ENCODE measurements around the gene LRP5. TPM values are rescaled to one million over a fixed set of nuclear protein-coding genes. Genes with fewer than 3 reads are reported as not detected.
A peak's percentile ranks its signal among the peaks of the same experiment; 100 is the strongest.

The LRP5 gene
- total RNA-seq, 2 donors from 2014 or later: 81.0 to 110 TPM

DNA sequence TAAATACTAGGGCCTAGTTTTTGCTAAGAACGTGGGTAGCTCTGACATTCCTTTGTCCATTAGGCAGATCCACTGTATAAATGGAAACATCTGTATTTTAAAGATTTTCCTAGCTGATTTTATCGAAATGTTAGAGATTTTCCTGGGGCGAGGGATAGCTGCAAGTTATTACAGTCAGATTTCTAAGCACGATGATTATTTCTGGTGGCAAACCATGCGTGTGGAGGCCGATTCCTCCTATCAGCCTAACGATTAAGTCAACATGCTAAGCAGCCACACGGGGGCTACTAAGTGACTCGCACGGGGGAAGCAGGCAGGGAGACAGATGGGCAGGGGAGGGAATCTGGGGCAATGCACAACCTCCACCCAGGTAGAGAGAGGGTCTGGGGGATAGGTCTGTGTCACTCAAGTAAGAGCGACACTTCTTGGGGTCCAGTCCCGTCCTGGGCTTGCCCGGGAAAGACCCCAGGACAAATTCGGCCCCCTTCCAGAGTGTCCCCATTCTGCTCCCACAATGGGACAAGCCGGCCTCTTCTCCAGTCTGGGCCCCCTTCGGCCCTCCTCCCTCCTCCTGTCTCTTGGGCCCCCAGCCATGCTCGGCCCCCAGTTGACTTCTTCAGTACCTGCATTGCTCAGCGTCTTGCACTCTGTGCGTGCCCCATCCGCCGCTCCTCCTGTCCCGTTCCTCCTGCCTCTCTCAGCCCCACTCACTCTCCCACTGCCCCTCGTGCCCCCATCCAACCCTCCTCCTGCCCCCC, 41.2 kb upstream of the LRP5 start:
- H3K9ac ChIP-seq (ENCODE audit: low read depth in 2 of 2, low read length in 2 of 2): peak overlapping the region; percentile 98 to 99
- H3K9me3 ChIP-seq: no peaks in the 10 kb centered on the region
- peak; percentile 62 for DNase-seq
- peak overlapping the region; percentile 97 for H3K27ac ChIP-seq
- H3K4me1 ChIP-seq: peaks cover 8% of the 10 kb centered on the region
- TF ChIP-seq, protein P1, sequence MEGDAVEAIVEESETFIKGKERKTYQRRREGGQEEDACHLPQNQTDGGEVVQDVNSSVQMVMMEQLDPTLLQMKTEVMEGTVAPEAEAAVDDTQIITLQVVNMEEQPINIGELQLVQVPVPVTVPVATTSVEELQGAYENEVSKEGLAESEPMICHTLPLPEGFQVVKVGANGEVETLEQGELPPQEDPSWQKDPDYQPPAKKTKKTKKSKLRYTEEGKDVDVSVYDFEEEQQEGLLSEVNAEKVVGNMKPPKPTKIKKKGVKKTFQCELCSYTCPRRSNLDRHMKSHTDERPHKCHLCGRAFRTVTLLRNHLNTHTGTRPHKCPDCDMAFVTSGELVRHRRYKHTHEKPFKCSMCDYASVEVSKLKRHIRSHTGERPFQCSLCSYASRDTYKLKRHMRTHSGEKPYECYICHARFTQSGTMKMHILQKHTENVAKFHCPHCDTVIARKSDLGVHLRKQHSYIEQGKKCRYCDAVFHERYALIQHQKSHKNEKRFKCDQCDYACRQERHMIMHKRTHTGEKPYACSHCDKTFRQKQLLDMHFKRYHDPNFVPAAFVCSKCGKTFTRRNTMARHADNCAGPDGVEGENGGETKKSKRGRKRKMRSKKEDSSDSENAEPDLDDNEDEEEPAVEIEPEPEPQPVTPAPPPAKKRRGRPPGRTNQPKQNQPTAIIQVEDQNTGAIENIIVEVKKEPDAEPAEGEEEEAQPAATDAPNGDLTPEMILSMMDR (IDR thresholded peaks at IDR 0.05): peak; percentile 19
- no peaks in the 10 kb centered on the region for H3K36me3 ChIP-seq
- intact Hi-C loops (cut with DNase I): no loop called here
- peak overlapping the region; percentile 75 for H3K4me3 ChIP-seq
- no peaks in the 10 kb centered on the region for H3K27me3 ChIP-seq

DNA sequence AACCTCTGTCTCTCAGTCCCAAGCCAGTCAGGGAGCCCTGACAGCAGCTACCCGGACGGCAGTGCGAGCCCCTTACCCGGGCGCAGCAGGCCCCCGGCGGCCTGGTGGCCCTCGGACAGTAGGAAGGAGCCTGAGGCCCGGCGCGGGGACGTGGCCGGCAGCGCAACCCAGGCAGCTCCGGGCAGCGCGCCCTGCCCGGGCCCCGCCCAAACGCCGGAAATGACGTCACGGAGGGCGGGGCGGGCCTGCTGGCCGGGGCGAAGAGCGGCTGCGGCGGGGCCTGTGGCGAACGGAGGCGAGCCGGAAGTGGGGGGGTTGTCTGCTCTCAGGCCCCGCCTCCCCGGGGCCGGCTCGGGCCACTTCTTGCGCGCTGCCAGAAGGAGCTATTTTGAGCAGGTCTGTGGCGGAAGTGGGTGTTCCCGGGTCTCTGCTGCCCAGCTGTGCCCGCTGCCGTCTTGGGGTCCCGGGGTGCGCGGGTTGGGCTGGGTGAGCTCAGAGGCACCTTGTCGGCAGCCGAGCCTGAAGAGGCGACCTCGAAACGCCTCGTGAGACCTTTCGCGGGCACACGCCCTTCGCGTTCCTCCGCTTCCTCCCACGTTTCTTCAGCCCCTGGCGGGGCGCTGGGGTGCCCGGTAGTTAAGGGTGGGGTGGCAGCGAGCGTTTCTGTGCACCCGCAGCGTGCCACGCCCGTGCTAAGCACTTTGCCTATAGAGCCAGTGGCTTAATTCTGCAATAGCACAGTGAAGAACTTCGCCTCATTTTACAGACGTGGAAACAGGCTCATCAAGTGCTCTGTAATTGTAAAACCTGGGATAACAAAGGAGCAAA, 40.4 kb upstream of the LRP5 start, which contains the start of gene C11orf24:
TSS of gene C11orf24 (minus strand) at position 193 of the 828 bp plus-strand sequence. CDS start 8,206 bp downstream, outside the sequence.
- Histone ChIP-seq H3K27me3 (no peaks in the 10 kb centered on the region), H3K4me3 (peak within 1 kb of the TSS; percentile 75), H3K9me3 (no peaks in the 10 kb centered on the region), H3K36me3 (no peaks in the 10 kb centered on the region), H3K4me1 (peaks cover 8% of the 10 kb centered on the region), H3K9ac (ENCODE audit: low read depth in 2 of 2, low read length in 2 of 2) (peak within 1 kb of the TSS; percentile 98 to 99), H3K27ac (peak within 1 kb of the TSS; percentile 97)
- intact Hi-C loops (cut with DNase I): no loop called here
- peak; percentile 95 for DNase-seq
- TF ChIP-seq, protein P1 (IDR thresholded peaks at IDR 0.05): no peak

DNA sequence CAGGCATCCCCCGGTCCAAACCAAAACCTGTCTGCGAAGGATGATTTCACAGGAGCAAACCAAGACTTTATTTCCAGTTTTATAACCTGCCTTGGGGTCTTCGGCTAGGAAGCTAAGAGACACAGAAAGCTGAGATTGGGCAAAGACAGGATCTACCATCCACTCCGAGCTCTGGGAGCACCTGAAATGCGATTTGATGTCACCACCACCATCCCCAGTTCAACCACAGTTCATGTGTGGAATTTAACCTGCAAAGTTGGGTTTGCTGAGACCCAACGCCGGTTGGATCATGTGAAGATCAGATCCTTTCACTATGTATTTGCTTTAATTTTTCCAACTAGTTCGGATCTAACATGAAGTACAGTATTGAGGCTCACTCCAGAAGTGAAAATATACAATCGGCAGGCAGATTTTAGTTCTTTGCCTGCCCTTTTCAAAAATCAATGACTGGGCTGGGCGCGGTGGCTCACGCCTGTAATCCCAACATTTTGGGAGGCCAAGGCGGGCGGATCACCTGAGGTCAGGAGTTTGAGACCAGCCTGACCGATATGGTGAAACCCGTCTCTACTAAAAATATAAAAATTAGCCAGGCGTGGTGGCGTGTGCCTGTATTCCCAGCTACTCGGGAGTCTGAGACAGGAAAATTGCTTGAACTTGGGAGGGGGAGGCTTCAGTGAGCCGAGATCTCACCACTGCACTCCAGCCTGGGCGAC, 39.2 kb upstream of the LRP5 start:
- peak overlapping the region; percentile 75 for H3K4me3 ChIP-seq
- H3K27me3 ChIP-seq: no peaks in the 10 kb centered on the region
- TF ChIP-seq, protein P1 (IDR thresholded peaks at IDR 0.05): no peak
- peak overlapping the region; percentile 97 for H3K27ac ChIP-seq
- no peaks in the 10 kb centered on the region for H3K9me3 ChIP-seq
- H3K4me1 ChIP-seq: peaks cover 8% of the 10 kb centered on the region
- no peak overlapping the region for H3K9ac ChIP-seq (ENCODE audit: low read depth in 2 of 2, low read length in 2 of 2)
- intact Hi-C loops (cut with DNase I): no loop called here
- DNase-seq: no peak
- no peaks in the 10 kb centered on the region for H3K36me3 ChIP-seq

DNA sequence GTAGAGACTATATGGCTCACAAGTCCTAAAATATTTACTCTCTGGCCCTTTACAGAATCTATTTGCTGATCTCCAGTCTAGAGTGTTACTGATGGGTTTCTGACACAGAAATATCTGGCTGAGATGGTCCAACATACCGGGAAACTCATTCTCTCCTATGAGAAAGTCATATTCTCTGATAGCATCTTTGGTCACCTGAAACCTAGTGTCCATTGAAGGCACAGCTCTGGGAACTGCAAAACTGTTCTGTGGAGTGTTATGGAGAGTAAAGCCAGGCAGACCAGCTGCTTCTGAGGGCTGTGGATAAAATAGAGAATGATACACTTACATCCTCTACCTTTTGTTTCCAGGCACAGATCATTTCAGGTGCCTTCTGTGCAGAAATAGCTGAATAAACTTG, 38.1 kb upstream of the LRP5 start:
- no peak for DNase-seq
- H3K4me1 ChIP-seq: peaks cover 8% of the 10 kb centered on the region
- H3K27me3 ChIP-seq: no peaks in the 10 kb centered on the region
- H3K9ac ChIP-seq (ENCODE audit: low read depth in 2 of 2, low read length in 2 of 2): no peak overlapping the region
- H3K4me3 ChIP-seq: no peak overlapping the region
- intact Hi-C loops (cut with DNase I): no loop called here
- H3K27ac ChIP-seq: no peak overlapping the region
- H3K36me3 ChIP-seq: no peaks in the 10 kb centered on the region
- TF ChIP-seq, protein P1 (IDR thresholded peaks at IDR 0.05): no peak
- H3K9me3 ChIP-seq: no peaks in the 10 kb centered on the region

Measured in colonic mucosa (tissue), 4 donors.